Vagina (tissue), 2 donors: Measurements from ENCODE around the gene SPAG16. TPM values are rescaled to one million over a fixed set of nuclear protein-coding genes. Genes with fewer than 3 reads are reported as not detected.

ENCODE experiments used
- DNase-seq, 2 donors: peaks; one replicate each; pipeline ENCODE4 v3.0.0-alpha.2; 2017; ENCODE audit errors: extremely low spot score in 2 of 2
- H3K27ac ChIP-seq: fragments of 200-600 bp; sonication (generic); one replicate; pipeline ENCODE4 v1.5.1; 2019
- H3K27me3 ChIP-seq: fragments of 200-600 bp; sonication (generic); one replicate; pipeline ENCODE4 v1.5.1; 2019
- H3K36me3 ChIP-seq, 2 donors: fragments of 200-600 bp; sonication (generic); one replicate each; pipeline ENCODE4 v1.5.1; 2017 to 2019
- H3K4me1 ChIP-seq: fragments of 200-600 bp; sonication (generic); one replicate; pipeline ENCODE4 v1.5.1; 2019
- H3K4me3 ChIP-seq, 2 donors: fragments of 200-600 bp; sonication (generic); 1 replicate in 1 of 2; 2 replicates in 1 of 2; pipeline ENCODE4 v1.5.1; 2016 to 2019
- H3K9me3 ChIP-seq: fragments of 200-600 bp; sonication (generic); one replicate; pipeline ENCODE4 v1.5.1; 2019
- POLR2A ChIP-seq, 2 donors: fragments of 450-650 bp; IDR thresholded peaks; one replicate each; pipeline ENCODE4 v1.6.1; 2017; ENCODE audit warnings: antibody characterized with exemption in 2 of 2, mild to moderate bottlenecking in 2 of 2, moderate library complexity in 2 of 2
- POLR2AphosphoS5 ChIP-seq, 2 donors: sonication (generic); formaldehyde crosslinking; IDR thresholded peaks; one replicate each; pipeline ENCODE4 v1.9.0; 2017; ENCODE audit warnings: antibody characterized with exemption in 2 of 2, mild to moderate bottlenecking in 2 of 2, low read depth in 1 of 2; ENCODE audit not compliant: insufficient read depth in 1 of 2
- intact Hi-C: fragments of 100-400 bp; cut with DNase I; formaldehyde crosslinking; loops from one replicate; pipeline ENCODE4 v1.15.1; 2023
- total RNA-seq: library from RNA; depleted of rRNA; stranded (reverse); fragments of >200 nt; gene quantifications from one replicate; pipeline ENCODE4 v1.2.3, GENCODE V29; 2016
- TF ChIP-seq, protein P1 (sequence below), 3 experiments: fragments of 450-650 bp in 2 of 3; fragments of 200-600 bp in 1 of 3; sonication (generic) in 1 of 3; IDR thresholded peaks; one replicate each; pipeline ENCODE4 v1.5.1; 2017 to 2019; ENCODE audit warnings: antibody characterized with exemption in 3 of 3, mild to moderate bottlenecking in 2 of 3, moderate library complexity in 2 of 3

The SPAG16 gene
- total RNA-seq, 1 donor from 2014 or later = 30.2 TPM

DNA sequence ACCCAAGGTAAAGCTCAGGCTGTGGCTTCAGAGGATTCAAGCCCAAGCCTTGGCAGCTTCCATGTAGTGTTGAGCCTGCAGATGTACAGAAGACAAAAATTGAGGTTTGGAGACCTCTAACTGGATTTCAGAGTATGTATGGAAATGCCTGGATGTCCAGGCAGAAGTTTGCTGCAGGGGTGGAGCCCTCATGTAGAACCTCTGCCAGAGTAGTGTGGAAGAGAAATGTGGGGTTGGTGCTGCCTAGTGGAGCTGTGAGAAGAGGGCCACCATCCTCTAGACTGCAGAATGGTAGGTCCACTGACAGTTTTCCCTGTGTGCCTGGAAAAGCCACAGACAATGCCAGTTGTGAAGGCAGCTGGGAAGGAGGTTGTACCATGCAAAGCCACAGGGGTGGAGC lies 239.9 kb downstream of the SPAG16 start:
- H3K4me3 ChIP-seq = no peak overlapping the region
- no peak for DNase-seq
- H3K36me3 ChIP-seq = no peaks in the 10 kb centered on the region
- intact Hi-C loops = no loop called here
- no peak overlapping the region for H3K27ac ChIP-seq
- no peaks in the 10 kb centered on the region for H3K9me3 ChIP-seq
- TF ChIP-seq, protein P1, sequence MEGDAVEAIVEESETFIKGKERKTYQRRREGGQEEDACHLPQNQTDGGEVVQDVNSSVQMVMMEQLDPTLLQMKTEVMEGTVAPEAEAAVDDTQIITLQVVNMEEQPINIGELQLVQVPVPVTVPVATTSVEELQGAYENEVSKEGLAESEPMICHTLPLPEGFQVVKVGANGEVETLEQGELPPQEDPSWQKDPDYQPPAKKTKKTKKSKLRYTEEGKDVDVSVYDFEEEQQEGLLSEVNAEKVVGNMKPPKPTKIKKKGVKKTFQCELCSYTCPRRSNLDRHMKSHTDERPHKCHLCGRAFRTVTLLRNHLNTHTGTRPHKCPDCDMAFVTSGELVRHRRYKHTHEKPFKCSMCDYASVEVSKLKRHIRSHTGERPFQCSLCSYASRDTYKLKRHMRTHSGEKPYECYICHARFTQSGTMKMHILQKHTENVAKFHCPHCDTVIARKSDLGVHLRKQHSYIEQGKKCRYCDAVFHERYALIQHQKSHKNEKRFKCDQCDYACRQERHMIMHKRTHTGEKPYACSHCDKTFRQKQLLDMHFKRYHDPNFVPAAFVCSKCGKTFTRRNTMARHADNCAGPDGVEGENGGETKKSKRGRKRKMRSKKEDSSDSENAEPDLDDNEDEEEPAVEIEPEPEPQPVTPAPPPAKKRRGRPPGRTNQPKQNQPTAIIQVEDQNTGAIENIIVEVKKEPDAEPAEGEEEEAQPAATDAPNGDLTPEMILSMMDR (IDR thresholded peaks at IDR 0.05) = no peak
- TF ChIP-seq POLR2A (IDR thresholded peaks at IDR 0.05) (no peak), POLR2AphosphoS5 (IDR thresholded peaks at IDR 0.05; ENCODE audit: insufficient read depth in 1 of 2, low read depth in 1 of 2) (no peak)
- no peaks in the 10 kb centered on the region for H3K27me3 ChIP-seq
- H3K4me1 ChIP-seq = no peaks in the 10 kb centered on the region

DNA sequence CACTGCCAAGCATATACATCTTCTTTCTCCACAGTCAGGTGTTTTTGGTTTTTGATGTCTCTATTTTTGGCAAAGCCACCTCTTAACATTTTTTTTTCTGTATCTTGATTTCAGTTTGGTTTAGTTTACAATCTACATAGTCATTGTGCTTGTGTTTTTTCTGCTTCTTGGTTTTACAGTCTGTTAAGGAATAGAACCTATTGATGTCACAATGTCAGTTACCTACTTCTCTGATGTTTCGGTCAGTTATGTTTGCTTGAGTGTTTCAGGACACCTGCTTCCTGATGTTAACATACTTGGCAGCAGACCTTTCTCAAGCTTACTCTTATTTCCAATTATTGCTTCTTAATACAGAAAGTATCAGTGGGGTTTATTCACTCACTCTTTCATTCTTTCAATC lies 253.3 kb downstream of the SPAG16 start:
- Histone ChIP-seq H3K27ac (no peak overlapping the region), H3K4me3 (no peak overlapping the region), H3K9me3 (no peaks in the 10 kb centered on the region), H3K4me1 (no peaks in the 10 kb centered on the region), H3K27me3 (no peaks in the 10 kb centered on the region), H3K36me3 (no peaks in the 10 kb centered on the region)
- no peak for DNase-seq
- intact Hi-C loops = no loop called here
- TF ChIP-seq POLR2AphosphoS5 (IDR thresholded peaks at IDR 0.05; ENCODE audit: insufficient read depth in 1 of 2, low read depth in 1 of 2) (no peak), POLR2A (IDR thresholded peaks at IDR 0.05) (no peak)
- TF ChIP-seq, protein P1 (IDR thresholded peaks at IDR 0.05) = no peak

DNA sequence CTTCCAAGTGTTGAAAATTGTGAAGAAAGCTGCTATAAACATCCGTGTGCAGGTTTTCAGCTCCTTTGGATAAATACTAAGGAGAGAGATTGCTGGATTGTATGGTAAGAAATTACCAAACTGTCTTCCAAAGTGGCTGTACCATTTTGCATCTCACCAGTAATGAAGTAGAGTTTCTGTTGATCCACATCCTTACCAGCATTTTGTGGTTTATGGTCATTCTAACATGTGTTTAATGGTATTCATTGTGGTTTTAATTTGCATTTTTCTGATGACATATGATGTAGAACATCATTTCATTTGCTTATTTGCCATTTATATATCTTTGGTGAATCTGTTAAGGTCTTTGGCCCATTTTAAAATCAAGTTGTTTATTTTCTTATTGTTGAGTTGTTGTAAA lies 260.7 kb downstream of the SPAG16 start:
- H3K36me3 ChIP-seq = no peaks in the 10 kb centered on the region
- no peak for DNase-seq
- H3K27ac ChIP-seq = no peak overlapping the region
- H3K4me3 ChIP-seq = no peak overlapping the region
- H3K9me3 ChIP-seq = no peaks in the 10 kb centered on the region
- TF ChIP-seq POLR2AphosphoS5 (IDR thresholded peaks at IDR 0.05; ENCODE audit: insufficient read depth in 1 of 2, low read depth in 1 of 2) = no peak
- TF ChIP-seq POLR2A (IDR thresholded peaks at IDR 0.05) = no peak
- TF ChIP-seq, protein P1 (IDR thresholded peaks at IDR 0.05) = no peak
- H3K27me3 ChIP-seq = no peaks in the 10 kb centered on the region
- intact Hi-C loops = no loop called here
- H3K4me1 ChIP-seq = no peaks in the 10 kb centered on the region

DNA sequence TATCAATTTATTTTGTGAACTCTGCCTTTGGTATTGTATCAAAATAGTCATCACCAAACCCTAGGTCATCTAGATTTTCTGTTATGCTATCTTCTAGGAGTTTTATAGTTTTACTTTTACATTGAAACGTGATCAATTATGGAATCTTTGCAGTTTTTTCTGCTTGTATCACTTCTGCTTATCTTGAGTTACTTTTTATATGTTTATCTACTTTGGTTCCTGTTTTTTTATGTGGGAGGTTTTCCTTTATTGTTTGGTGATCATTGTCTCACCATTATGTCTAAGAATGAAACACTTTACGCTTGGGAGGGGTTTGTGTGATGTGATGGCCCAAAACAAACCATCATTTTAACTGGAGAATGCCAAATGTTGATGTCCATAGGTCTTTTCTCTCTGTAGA lies 261.2 kb downstream of the SPAG16 start:
- intact Hi-C loops = no loop called here
- no peaks in the 10 kb centered on the region for H3K36me3 ChIP-seq
- no peak overlapping the region for H3K27ac ChIP-seq
- TF ChIP-seq POLR2A (IDR thresholded peaks at IDR 0.05) = no peak
- no peaks in the 10 kb centered on the region for H3K4me1 ChIP-seq
- no peak overlapping the region for H3K4me3 ChIP-seq
- DNase-seq = no peak
- no peaks in the 10 kb centered on the region for H3K27me3 ChIP-seq
- H3K9me3 ChIP-seq = no peaks in the 10 kb centered on the region

DNA sequence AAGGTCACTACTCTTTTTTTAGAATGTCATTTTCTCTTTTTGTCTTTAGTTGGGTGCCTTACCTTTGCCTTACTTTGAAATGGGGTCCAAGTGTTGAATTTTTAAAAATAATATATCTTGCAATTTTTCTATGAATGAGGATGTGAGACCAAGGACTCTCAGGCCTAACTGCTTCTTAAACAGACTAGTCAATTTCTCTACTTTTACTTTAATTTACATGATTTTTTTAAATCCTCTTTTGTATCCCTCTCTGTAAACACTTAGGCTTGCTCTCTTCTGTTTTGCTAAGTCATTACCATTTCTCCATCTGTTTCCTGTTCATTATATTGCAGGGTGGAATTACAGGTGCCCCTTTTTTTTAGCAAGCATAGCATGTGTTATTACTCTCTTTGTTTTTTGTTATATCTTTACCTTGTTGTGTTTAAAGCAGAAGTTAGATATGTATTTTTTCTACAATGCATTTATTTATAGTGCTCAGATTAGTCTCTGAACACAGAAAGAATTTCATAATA lies 261.8 kb downstream of the SPAG16 start:
- no peak for DNase-seq
- no peak for TF ChIP-seq POLR2A (IDR thresholded peaks at IDR 0.05)
- no peak for TF ChIP-seq POLR2AphosphoS5 (IDR thresholded peaks at IDR 0.05; ENCODE audit: insufficient read depth in 1 of 2, low read depth in 1 of 2)
- TF ChIP-seq, protein P1 (IDR thresholded peaks at IDR 0.05) = no peak

More for the DNA sequence above, 261.8 kb downstream of the SPAG16 start:
- Histone ChIP-seq H3K4me3 (no peak overlapping the region), H3K9me3 (no peaks in the 10 kb centered on the region), H3K27ac (no peak overlapping the region), H3K4me1 (no peaks in the 10 kb centered on the region), H3K27me3 (no peaks in the 10 kb centered on the region), H3K36me3 (no peaks in the 10 kb centered on the region)
- intact Hi-C loops = no loop called here
